IMR-90 (cell line): Measurements from ENCODE around the gene YJU2. TPM values are rescaled to one million over a fixed set of nuclear protein-coding genes. Genes with fewer than 3 reads are reported as not detected.

Experiments used
- ATAC-seq: fragments of 200-7000 bp; cut with Tn5 transposase; 2 replicates; pipeline ENCODE4 v1.9.1; 2020; ENCODE audit warnings: low read depth, mild to moderate bottlenecking, moderate library complexity
- BruUV-seq: library from RNA; stranded (reverse); fragments of 400-500 nt; replicated peaks from 2 replicates; lab custom pipeline; 2021; lab: Mats Ljungman, UMichigan
- CTCF ChIA-PET: fragments of 300-600 bp; formaldehyde crosslinking; extraction: SDS; loops from one replicate; lab custom pipeline; 2021; ENCODE audit warnings: antibody characterized with exemption; lab: Yijun Ruan, JAX
- POLR2A ChIA-PET: fragments of 300-600 bp; sonication (Branson Sonifier 250); formaldehyde crosslinking; loops from one replicate; lab custom pipeline; 2022; ENCODE audit warnings: antibody characterized with exemption; ENCODE audit not compliant: unreplicated experiment; lab: Charles Lee
- DNase-seq: peaks from one replicate; pipeline ENCODE4 v3.0.0; 2013
- H2AFZ ChIP-seq: replicated peaks from 2 replicates; pipeline ENCODE3; 2013; ENCODE audit warnings: low read length, mild to moderate bottlenecking; ENCODE audit not compliant: poor library complexity
- H2AK5ac ChIP-seq: 2 replicates; pipeline ENCODE4 v1.6.1; 2013; ENCODE audit warnings: low read depth, low read length, inconsistent platforms
- H2AK9ac ChIP-seq: replicated peaks from 2 replicates; pipeline ENCODE3; 2013; ENCODE audit warnings: mild to moderate bottlenecking, low read depth, low read length, moderate library complexity; ENCODE audit not compliant: poor library complexity
- H2BK120ac ChIP-seq: 2 replicates; pipeline ENCODE4 v1.6.1; 2013; ENCODE audit warnings: low read depth, low read length, inconsistent platforms
- H2BK15ac ChIP-seq: 3 replicates; pipeline ENCODE4 v1.6.1; 2013; ENCODE audit warnings: low read depth, low read length, inconsistent platforms
- H2BK20ac ChIP-seq: 2 replicates; pipeline ENCODE4 v1.6.1; 2013; ENCODE audit warnings: low read depth, mild to moderate bottlenecking, inconsistent platforms, low read length, moderate library complexity
- H2BK5ac ChIP-seq: 2 replicates; pipeline ENCODE4 v1.6.1; 2013; ENCODE audit warnings: mild to moderate bottlenecking, low read depth, low read length, inconsistent platforms; ENCODE audit not compliant: poor library complexity, severe bottlenecking
- H3K14ac ChIP-seq: replicated peaks from 2 replicates; pipeline ENCODE4 v1.6.1; 2013; ENCODE audit warnings: low read depth, low read length, inconsistent platforms
- H3K18ac ChIP-seq: 2 replicates; pipeline ENCODE4 v1.6.1; 2013; ENCODE audit warnings: low read depth, low read length, control low read depth
- H3K23ac ChIP-seq: 2 replicates; pipeline ENCODE4 v1.6.1; 2013; ENCODE audit warnings: low read depth, low read length, inconsistent platforms
- H3K27ac ChIP-seq: 2 replicates; pipeline ENCODE4 v1.5.1; 2013; ENCODE audit warnings: mild to moderate bottlenecking, control low read depth, low read length; ENCODE audit not compliant: insufficient read depth
- H3K27me3 ChIP-seq: 2 replicates; pipeline ENCODE4 v1.6.1; 2013; ENCODE audit warnings: low read length; ENCODE audit not compliant: control insufficient read depth, insufficient read depth
- H3K36me3 ChIP-seq: 2 replicates; pipeline ENCODE4 v1.6.1; 2013; ENCODE audit warnings: low read length, mixed read lengths; ENCODE audit not compliant: control insufficient read depth, insufficient read depth
- H3K4ac ChIP-seq: 2 replicates; pipeline ENCODE4 v1.6.1; 2013; ENCODE audit warnings: low read depth, low read length, inconsistent platforms
- H3K4me1 ChIP-seq: 2 replicates; pipeline ENCODE4 v1.6.1; 2013; ENCODE audit warnings: low read length, mixed read lengths; ENCODE audit not compliant: control insufficient read depth, insufficient read depth
- H3K4me2 ChIP-seq: 2 replicates; pipeline ENCODE4 v1.6.1; 2013; ENCODE audit warnings: low read depth, mild to moderate bottlenecking, control low read depth, low read length, moderate library complexity
- H3K4me3 ChIP-seq: 2 replicates; pipeline ENCODE4 v1.5.1; 2013; ENCODE audit warnings: low read depth, mild to moderate bottlenecking, control low read depth, low read length, moderate library complexity; ENCODE audit not compliant: insufficient read depth
- H3K56ac ChIP-seq: 2 replicates; pipeline ENCODE4 v1.6.1; 2013; ENCODE audit warnings: low read length, inconsistent platforms; ENCODE audit not compliant: insufficient read depth; ENCODE audit errors: extremely low read depth
- H3K79me1 ChIP-seq, 2 experiments: 2 replicates each; pipeline ENCODE4 v1.6.1; 2013; ENCODE audit warnings: low read length in 2 of 2, inconsistent platforms in 1 of 2, low read depth in 1 of 2
- H3K9ac ChIP-seq: 2 replicates; pipeline ENCODE4 v1.6.1; 2013; ENCODE audit warnings: low read depth, low read length, control low read depth
- H3K9me1 ChIP-seq: 2 replicates; pipeline ENCODE4 v1.6.1; 2013; ENCODE audit warnings: low read length, inconsistent platforms; ENCODE audit not compliant: insufficient read depth
- H3K9me3 ChIP-seq: 2 replicates; pipeline ENCODE4 v1.6.1; 2013; ENCODE audit warnings: low read length; ENCODE audit not compliant: control insufficient read depth, insufficient read depth
- H4K20me1 ChIP-seq: 2 replicates; pipeline ENCODE4 v1.6.1; 2013; ENCODE audit warnings: low read length, inconsistent platforms; ENCODE audit not compliant: insufficient read depth
- H4K5ac ChIP-seq: 2 replicates; pipeline ENCODE4 v1.6.1; 2013; ENCODE audit warnings: mild to moderate bottlenecking, low read depth, low read length, control low read depth
- H4K8ac ChIP-seq, 2 experiments: 2 replicates each; pipeline ENCODE4 v1.6.1; 2013; ENCODE audit warnings: low read depth in 2 of 2, low read length in 2 of 2, control low read depth in 1 of 2, inconsistent platforms in 1 of 2
- H4K91ac ChIP-seq: 2 replicates; pipeline ENCODE4 v1.6.1; 2013; ENCODE audit warnings: low read depth, low read length, inconsistent platforms; ENCODE audit not compliant: insufficient read depth
- BHLHE40 ChIP-seq: fragments of 150-350 bp; IDR thresholded peaks from 2 replicates; pipeline ENCODE4 v1.6.1; 2016; ENCODE audit warnings: mild to moderate bottlenecking, low read depth, low read length
- CEBPB ChIP-seq: IDR thresholded peaks from 2 replicates; pipeline ENCODE4 v1.6.1; 2012; ENCODE audit warnings: low read depth, low read length, improper control_type of control experiment
- CHD1 ChIP-seq: IDR thresholded peaks from 2 replicates; pipeline ENCODE4 v1.6.1; 2012; ENCODE audit warnings: low read depth, low read length, improper control_type of control experiment
- CTCF ChIP-seq: conservative IDR thresholded peaks from 2 replicates; pipeline ENCODE4 v1.5.1; 2012; ENCODE audit warnings: mild to moderate bottlenecking, low read depth, low read length, improper control_type of control experiment
- ELK1 ChIP-seq: fragments of 150-350 bp; IDR thresholded peaks from 2 replicates; pipeline ENCODE4 v1.6.1; 2016; ENCODE audit warnings: low read depth, mild to moderate bottlenecking, low read length, moderate library complexity, borderline replicate concordance
- FOS ChIP-seq: fragments of 150-350 bp; IDR thresholded peaks from 2 replicates; pipeline ENCODE4 v1.6.1; 2016; ENCODE audit warnings: low read depth, low read length
- MAFK ChIP-seq: IDR thresholded peaks from 2 replicates; pipeline ENCODE4 v1.6.1; 2012; ENCODE audit warnings: low read depth, low read length, improper control_type of control experiment
- MAZ ChIP-seq: IDR thresholded peaks from 2 replicates; pipeline ENCODE4 v1.6.1; 2012; ENCODE audit warnings: low read depth, mild to moderate bottlenecking, low read length, improper control_type of control experiment, moderate library complexity, borderline replicate concordance
- MXI1 ChIP-seq: IDR thresholded peaks from 2 replicates; pipeline ENCODE4 v1.6.1; 2012; ENCODE audit warnings: low read depth, mild to moderate bottlenecking, low read length, moderate library complexity, borderline replicate concordance
- NFE2L2 ChIP-seq: fragments of 150-350 bp; IDR thresholded peaks from 2 replicates; pipeline ENCODE4 v1.6.1; 2016; ENCODE audit warnings: low read depth, mild to moderate bottlenecking, low read length
- POLR2A ChIP-seq: IDR thresholded peaks from 2 replicates; pipeline ENCODE4 v1.6.1; 2012; ENCODE audit warnings: mild to moderate bottlenecking, low read depth, low read length
- RAD21 ChIP-seq: IDR thresholded peaks from 2 replicates; pipeline ENCODE4 v1.6.1; 2012; ENCODE audit warnings: low read length, improper control_type of control experiment
- RCOR1 ChIP-seq: IDR thresholded peaks from 2 replicates; pipeline ENCODE4 v1.6.1; 2012; ENCODE audit warnings: mild to moderate bottlenecking, low read length, improper control_type of control experiment; ENCODE audit not compliant: insufficient replicate concordance
- RFX5 ChIP-seq: IDR thresholded peaks from 2 replicates; pipeline ENCODE4 v1.8.0; 2012; ENCODE audit warnings: low read depth, mild to moderate bottlenecking, low read length, moderate library complexity
- SMC3 ChIP-seq: fragments of 150-350 bp; IDR thresholded peaks from 2 replicates; pipeline ENCODE4 v1.6.1; 2016; ENCODE audit warnings: low read depth, mild to moderate bottlenecking, antibody characterized with exemption, low read length, moderate library complexity
- USF2 ChIP-seq: fragments of 150-350 bp; IDR thresholded peaks from 2 replicates; pipeline ENCODE4 v1.6.1; 2017; ENCODE audit warnings: mild to moderate bottlenecking, antibody characterized with exemption, low read length, low read depth
- WGBS, 2 experiments: methylation state at CpG; one replicate each; pipeline versions ENCODE4 v1.1.5 to v1.1.7; 2013; ENCODE audit warnings: missing lambda C conversion rate in 2 of 2; ENCODE audit not compliant: insufficient read length in 1 of 2; ENCODE audit errors: extremely low coverage in 2 of 2; 5-methylcytosine and 5-hydroxymethylcytosine counted together
- dilution Hi-C: fragments of 300-500 bp; cut with HindIII; formaldehyde crosslinking; loops from one replicate; pipeline ENCODE4 v1.14.3; 2018; ENCODE audit warnings: low sequenced_read_pairs; ENCODE audit not compliant: unreplicated experiment
- in situ Hi-C: fragments of 300-500 bp; cut with MboI; formaldehyde crosslinking; loops from 3 replicates; pipeline ENCODE4 v1.14.3; 2019; ENCODE audit warnings: low sequenced_read_pairs, inconsistent platforms, mixed read lengths
- intact Hi-C: fragments of 100-400 bp; cut with micrococcal nuclease; formaldehyde crosslinking; loops from 2 replicates; pipeline ENCODE4 v1.10.0; 2022
- polyA plus RNA-seq, 3 experiments: library from polyadenylated mRNA; depleted of rRNA; stranded (reverse); fragments of >200 nt; gene quantifications; 2 replicates each; pipeline ENCODE4 v1.2.3, GENCODE V29; 2012; ENCODE audit warnings: low replicate concordance in 1 of 3
- total RNA-seq: library from RNA; depleted of rRNA; stranded (reverse); fragments of >200 nt; gene quantifications from 2 replicates; pipeline ENCODE4 v1.2.3, GENCODE V29; 2012

Gene YJU2
- total and polyA plus RNA-seq, 2 of the 4 experiments (the other 2 are of a cell fraction): 15.6 to 18.9 TPM

GRCh38 chr19:4284974-4285373 is 38.1 kb downstream of the YJU2 start:
- H3K4me2 ChIP-seq: no peak overlapping the region
- H4K20me1 ChIP-seq: no peaks in the 10 kb centered on the region
- H3K56ac ChIP-seq: no peak overlapping the region
- H3K23ac ChIP-seq: no peak overlapping the region
- no peak overlapping the region for H2BK5ac ChIP-seq
- ChIA-PET CTCF (no interaction called here), POLR2A (no interaction called here)
- no peaks in the 10 kb centered on the region for H3K36me3 ChIP-seq
- no peak overlapping the region for H3K27ac ChIP-seq
- H3K4me1 ChIP-seq: no peaks in the 10 kb centered on the region
- WGBS, 2 experiments: 64% methylated on average over 5 of the region's 6 CpGs; no CpG with 5 or more reads in 1 of the 2 experiments
- H4K91ac ChIP-seq: no peak overlapping the region
- H3K4me3 ChIP-seq: no peak overlapping the region
- no peak overlapping the region for H2AK9ac ChIP-seq
- TF ChIP-seq RFX5: no peak
- TF ChIP-seq ELK1: no peak
- TF ChIP-seq NFE2L2: no peak
- no peak for TF ChIP-seq RAD21
- no peak for TF ChIP-seq CTCF
- TF ChIP-seq MAFK: no peak
- TF ChIP-seq BHLHE40: no peak
- TF ChIP-seq POLR2A: no peak
- no peak for TF ChIP-seq MXI1
- TF ChIP-seq CEBPB: no peak
- no peak for TF ChIP-seq CHD1
- no peak for TF ChIP-seq USF2
- no peak for TF ChIP-seq MAZ
- no peak for TF ChIP-seq FOS
- TF ChIP-seq RCOR1: no peak
- no peak for TF ChIP-seq SMC3
- no peak overlapping the region for H2AFZ ChIP-seq
- no peak overlapping the region for H3K18ac ChIP-seq
- no peak overlapping the region for H2AK5ac ChIP-seq
- no peak overlapping the region for H2BK20ac ChIP-seq
- H3K14ac ChIP-seq: no peak overlapping the region
- dilution Hi-C loops: no loop called here
- H3K4ac ChIP-seq: no peak overlapping the region
- H3K79me1 ChIP-seq: no peaks in the 10 kb centered on the region
- no peak overlapping the region for H4K8ac ChIP-seq
- H2BK120ac ChIP-seq: no peak overlapping the region
- intact Hi-C loops: no loop called here
- peaks cover 2% of the 10 kb centered on the region; the same call in 1 of the 2 replicates for H3K9me3 ChIP-seq
- no TSS peak for BruUV-seq
- DNase-seq (no peak), ATAC-seq (no peak)
- H2BK15ac ChIP-seq: no peak overlapping the region
- peaks cover 39% of the 10 kb centered on the region for H3K27me3 ChIP-seq
- H3K9ac ChIP-seq: no peak overlapping the region
- H3K9me1 ChIP-seq: no peaks in the 10 kb centered on the region
- in situ Hi-C loops: no loop called here
- no peak overlapping the region for H4K5ac ChIP-seq
